HG03097 (cell line): ENCODE measurements around the gene MTARC1.
A peak's percentile ranks its signal among the peaks of the same experiment; 100 is the strongest.

ENCODE experiments used
- ATAC-seq: cut with Tn5 transposase; IDR thresholded peaks from one replicate; pipeline ENCODE4 v1.9.1; 2021; ENCODE audit not compliant: unreplicated experiment, low FRiP score

The MTARC1 gene

GRCh38 chr1:220803401-220804201 is 16.9 kb downstream of the MTARC1 start:
- no peak for ATAC-seq

DNA sequence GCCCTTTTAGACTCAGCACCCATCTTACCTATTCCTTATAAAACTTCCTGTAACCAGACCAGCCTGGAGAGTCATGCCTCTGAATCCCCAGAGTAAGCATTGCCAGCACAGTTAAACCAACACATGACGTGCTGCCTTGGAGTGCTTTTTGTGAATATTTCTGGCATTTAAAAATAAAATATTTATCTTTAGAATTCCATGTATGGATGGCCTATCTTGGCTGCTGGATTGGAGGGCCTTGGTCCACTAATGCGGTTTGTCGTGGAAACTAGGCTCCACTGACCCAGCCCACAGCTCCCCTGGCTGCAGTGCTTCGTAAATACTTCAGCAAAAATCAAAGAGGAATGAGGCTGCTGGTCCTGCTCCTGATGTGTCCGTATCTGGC is 17.5 kb downstream of the MTARC1 start:
- ATAC-seq = no peak

GRCh38 chr1:220806408-220806807 is 19.7 kb downstream of the MTARC1 start:
- ATAC-seq = no peak

DNA sequence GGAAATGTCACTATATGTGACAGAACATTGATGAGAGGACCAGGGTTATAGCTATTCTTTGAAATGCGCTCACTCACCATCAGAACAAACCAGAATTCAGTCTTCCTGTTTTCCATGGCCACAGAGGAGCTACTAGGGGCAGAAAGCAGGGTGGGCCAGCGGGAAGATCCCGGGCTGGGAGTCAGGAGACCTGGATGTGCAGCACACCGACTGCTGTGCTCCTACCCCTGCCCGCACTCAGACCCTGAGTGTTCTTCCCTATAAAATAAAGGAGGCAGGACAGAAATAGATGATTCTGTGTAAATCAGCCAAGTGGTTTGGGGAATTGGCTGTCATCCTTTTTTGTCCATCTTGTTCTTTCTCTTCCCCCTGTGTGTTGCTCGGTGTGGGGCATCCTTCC is 21.0 kb downstream of the MTARC1 start:
- no peak for ATAC-seq

GRCh38 chr1:220808345-220809186 is 21.9 kb downstream of the MTARC1 start:
- no peak for ATAC-seq

GRCh38 chr1:220809187-220809550 is 22.5 kb downstream of the MTARC1 start:
- ATAC-seq = no peak

- no peak for ATAC-seq
These were observed 23.0 kb downstream of the MTARC1 start for GRCh38 chr1:220809704-220810103.

DNA sequence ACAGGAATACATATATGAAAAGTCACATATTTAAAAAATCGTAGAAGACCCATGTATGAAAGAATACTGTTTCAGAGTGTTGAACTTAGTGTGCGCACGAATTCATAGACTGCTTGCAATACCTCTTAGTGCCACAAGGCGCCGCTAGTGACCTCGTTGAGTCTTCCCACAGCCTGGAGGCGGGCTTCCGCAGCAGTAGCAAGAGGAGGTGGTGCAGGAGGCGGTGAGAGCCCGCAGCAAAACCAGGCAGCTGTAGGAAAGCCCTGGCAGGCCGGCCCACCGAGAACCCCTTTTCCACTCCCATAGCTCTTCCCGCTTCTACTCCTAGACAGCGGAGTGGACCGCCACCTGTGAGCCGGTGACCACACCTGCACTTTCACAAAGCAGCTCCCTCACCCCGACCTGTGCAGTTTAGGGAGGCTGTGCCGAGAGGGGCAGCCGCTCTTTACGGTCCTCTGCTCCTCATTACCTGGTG is 23.5 kb downstream of the MTARC1 start:
- ATAC-seq = peak; percentile 98

- no peak for ATAC-seq
These were observed 24.2 kb downstream of the MTARC1 start for GRCh38 chr1:220810963-220811362.

- no peak for ATAC-seq
These were observed 25.0 kb downstream of the MTARC1 start for GRCh38 chr1:220811695-220812094.

- ATAC-seq = no peak
These were observed 25.6 kb downstream of the MTARC1 start for GRCh38 chr1:220812308-220812707.

- ATAC-seq = no peak
These were observed 26.3 kb downstream of the MTARC1 start for GRCh38 chr1:220813013-220813412.

DNA sequence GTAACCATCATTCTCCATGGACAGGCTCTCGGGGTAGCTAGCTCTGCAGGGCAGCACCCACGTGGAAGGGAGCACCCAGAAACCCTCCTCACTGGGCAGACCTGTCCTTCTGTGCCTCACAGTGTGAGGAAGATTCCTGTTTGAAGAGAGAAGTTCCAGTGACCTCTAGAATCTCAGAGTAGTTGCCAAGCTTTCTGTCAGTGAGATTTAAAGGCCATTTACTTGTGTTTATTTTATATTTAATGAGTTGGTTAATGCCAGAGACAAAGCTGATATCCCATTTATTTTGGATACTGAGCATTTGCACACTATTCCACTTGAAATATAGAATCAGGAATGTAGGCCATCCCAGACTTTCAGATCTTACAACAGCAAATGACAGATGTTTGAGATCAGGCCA is 28.7 kb downstream of the MTARC1 start:
- no peak for ATAC-seq

- no peak for ATAC-seq
These were observed 31.2 kb downstream of the MTARC1 start for GRCh38 chr1:220817907-220818306.

DNA sequence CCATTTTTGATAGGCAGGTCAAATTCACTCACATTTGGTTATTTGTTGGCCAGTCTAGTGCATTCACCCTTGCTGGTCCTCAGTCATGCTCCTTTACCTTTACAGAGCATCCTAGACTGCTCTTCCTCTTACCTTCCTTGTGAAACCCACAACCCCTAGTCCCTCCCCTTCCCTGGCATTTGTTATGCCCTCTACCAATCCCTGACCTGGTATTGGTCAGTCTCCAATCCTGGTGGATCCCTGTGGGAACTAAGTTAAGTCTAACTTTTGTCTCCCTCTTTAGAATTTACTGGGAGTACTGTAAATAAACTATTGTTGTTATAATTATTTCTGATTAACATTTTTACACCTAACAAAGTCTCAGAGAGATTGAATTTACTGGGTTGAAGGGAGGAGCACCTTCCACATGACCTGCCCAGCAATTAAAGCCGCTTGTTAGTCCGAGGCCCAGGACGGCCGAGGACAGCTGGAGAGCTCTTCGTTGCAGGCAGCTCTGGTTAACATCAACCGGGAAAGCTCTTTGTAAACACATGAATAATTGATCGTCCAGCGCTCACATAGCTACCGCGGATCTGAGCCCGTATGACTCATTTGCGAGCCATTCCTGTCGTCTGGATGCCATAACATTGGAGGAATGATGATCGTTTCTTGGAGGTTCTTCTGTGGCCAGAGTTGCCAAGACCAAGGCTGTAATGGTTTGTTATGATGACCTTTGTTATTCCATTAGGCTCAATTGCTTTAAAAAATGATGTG is 31.9 kb downstream of the MTARC1 start:
- ATAC-seq = no peak

- no peak for ATAC-seq
These were observed 32.8 kb downstream of the MTARC1 start for GRCh38 chr1:220819467-220820026.

DNA sequence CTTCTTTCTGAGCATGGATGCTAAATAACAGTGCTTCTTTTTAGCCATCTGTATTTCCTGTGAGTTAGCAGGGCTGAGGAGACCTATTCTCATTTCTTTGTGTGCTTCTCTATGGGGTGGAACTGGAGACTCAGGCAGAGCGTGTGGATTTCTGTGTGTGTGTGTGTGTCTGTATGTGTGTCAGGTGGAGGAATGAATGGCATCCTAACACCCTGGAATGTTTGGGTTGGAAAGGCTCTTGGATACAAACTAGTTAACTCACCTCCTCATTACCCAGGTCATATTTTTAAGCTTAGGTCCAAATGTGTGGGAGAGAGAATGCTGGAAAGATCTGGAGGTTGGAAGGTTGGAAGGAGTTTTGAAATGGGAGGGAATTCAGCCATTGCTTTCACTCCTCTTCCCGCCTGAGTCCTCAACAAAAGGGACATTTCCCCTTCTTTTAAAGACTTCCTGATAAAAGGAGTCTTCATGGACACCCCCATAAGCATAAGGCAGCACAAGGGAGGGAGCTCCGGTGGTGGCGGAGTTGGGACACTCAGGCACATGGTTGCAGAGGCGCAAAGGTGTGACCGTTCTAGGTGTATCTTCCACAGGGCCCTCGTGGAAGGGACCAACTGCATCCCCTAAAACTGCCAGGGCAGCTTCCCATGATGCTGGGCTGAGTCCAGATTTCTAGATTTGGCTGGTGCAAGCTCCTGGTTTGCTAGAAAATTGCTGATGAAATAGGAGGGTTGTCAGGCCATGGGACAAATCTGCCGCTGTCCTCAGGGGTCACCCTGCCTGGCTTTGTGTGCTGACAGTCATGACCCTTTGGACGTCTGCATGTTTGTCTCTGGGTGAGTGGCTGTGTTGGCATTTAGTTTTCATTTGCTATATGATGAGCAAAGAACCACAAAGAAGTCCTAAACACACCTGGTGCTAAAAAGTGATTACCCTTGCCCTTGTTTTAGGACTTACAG is 37.6 kb downstream of the MTARC1 start:
- ATAC-seq = no peak

DNA sequence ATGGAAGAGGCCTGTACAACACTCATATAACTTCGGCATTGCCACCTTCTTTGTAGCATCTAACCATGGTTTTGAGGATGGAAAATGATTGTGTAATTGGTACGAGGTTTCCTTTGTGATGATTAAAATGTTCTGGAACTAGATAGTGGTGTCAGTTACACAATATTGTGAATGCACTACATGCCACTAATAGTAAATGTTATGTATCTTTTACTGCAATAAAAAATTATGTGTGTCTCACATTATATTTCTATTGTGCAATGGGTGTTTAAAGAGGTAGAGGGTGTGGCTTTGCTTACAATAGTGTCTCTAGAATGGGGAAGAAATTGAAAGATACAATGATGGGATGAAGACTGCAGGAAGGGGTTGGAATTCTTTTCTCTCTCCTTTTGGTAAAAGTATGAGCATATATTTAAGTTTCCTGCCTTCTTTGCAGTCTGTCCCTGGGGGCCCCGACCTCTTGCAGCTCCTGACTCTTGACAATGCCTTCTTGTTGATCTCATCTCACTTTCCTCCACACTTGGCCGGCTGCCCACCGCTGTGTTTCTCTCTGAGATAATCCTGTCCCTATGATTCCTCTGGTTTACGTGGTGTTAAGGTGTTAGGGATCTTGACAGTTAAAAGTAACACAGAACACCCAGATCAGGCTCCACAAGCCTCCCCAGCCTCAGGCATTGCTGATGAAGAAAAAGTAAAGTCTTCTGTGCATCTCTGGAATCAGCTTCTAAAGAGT is 39.3 kb downstream of the MTARC1 start:
- no peak for ATAC-seq

DNA sequence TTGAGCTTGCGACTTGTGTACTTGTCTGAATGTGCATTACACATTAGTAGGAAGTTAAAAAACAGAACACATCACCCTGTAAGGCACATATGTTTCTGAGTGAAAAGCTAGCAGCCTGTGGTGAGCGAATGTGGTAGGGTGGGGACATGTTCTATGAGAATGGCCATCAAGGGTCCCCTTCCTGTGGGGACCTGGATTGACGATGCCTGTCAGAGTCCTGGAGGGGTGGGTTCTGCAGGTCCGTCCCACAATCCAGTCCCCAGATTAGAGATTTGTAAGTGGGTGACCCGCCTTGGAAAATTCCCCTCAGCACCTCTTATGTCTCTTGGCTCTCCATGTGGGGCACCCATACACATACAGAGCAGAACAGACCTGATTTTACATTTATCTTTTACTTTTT is 40.0 kb downstream of the MTARC1 start:
- ATAC-seq = no peak
